LoVo (cell line): ENCODE measurements around the gene NUSAP1.
"Not testable (repeated sequence)": the region's sequence is repeated elsewhere in the genome, so short reads cannot be mapped to it uniquely, and the experiment has no call there.

Experiments
- DNase-seq: peaks from one replicate; pipeline ENCODE4 v3.0.0-alpha.2; 2016; ENCODE audit warnings: low spot score

Gene NUSAP1

GRCh38 chr15:41332194-41333025, at the start of gene NUSAP1, which contains the start of gene OIP5:
TSS of gene NUSAP1 (plus strand) at chr15:41332881. CDS start at chr15:41332958, 77 bp downstream.
TSS of gene OIP5 (minus strand) at chr15:41332591. CDS start at chr15:41332561, 30 bp downstream.
- DNase-seq: peak; percentile 100

DNA sequence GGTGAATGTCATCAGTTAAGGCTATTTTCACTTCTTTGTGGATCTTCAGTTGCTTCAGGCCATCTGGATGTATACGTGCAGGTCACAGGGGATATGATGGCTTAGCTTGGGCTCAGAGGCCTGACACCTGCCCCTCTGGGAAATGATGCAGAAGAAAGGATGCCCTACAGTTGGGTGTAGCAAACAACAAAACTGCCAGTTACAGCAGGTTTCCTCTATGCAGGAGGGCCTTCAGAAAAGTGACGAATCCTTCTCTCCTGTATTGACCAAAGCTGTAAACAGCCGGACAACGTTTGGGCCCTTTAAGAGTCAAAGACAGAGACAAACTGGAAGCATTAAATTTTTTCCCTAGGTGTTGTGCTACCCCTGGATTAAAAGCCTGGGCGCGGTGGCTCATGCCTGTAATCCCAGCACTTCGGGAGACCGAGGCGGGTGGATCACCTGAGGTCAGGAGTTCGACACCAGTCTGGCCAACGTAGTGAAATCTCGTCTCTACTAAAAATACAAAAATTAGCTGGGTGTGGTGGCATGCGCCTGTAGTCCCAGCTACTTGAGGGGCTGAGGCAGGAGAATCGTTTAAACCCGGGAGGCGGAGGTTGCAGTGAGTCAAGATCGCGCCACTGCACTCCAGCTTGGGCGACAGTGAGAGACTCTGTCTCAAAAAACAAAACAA, 49.6 kb upstream of the NUSAP1 start:
- DNase-seq: not testable (repeated sequence)

DNA sequence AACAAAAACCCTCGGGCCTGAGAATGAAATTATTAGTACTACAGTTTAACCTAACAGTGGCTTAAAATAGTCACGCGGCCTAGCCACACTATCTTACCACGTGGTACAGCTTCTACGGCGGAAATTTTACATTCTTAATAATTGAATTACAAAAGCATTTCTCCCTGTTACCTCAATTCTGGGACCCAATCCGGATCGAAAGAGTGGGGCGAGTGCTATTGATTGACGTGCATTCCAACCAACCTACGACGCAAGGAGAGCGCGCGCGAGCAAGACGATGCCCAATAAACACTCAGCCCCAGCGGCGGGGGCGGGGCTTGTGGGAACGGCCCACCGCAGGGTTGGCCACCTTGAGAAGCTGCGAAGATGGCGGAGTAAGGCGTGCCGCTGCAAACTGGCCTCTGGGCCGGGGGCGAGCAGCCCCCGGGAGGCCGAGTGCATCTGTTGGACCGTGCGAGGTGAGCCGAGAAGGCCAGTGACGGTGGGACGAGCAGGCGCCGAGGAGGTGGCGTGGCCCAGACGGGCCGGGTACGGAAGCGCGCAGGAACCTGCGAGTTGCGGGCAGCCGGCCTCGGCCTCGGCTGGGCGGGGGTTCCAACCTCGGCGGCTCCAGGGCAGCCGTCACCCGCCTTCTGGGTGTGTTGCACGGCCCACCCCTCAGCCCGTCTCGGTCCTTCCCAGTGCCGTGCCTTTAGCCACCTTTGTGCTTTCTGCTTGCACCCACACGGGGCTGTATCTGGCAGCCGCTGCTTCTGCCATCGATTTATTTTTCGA, 48.8 kb upstream of the NUSAP1 start:
- DNase-seq: peak; percentile 99

GRCh38 chr15:41284427-41285177, 48.1 kb upstream of the NUSAP1 start:
- peak; percentile 36 for DNase-seq

GRCh38 chr15:41285285-41285684, 47.4 kb upstream of the NUSAP1 start:
- DNase-seq: no peak

- no peak for DNase-seq
Measured at GRCh38 chr15:41286665-41287333, 45.9 kb upstream of the NUSAP1 start.

- DNase-seq: no peak
Measured at GRCh38 chr15:41288464-41288863, 44.2 kb upstream of the NUSAP1 start.

- no peak for DNase-seq
Measured at GRCh38 chr15:41289953-41290352, 42.7 kb upstream of the NUSAP1 start.

GRCh38 chr15:41291065-41291631, 41.5 kb upstream of the NUSAP1 start:
- no peak for DNase-seq

GRCh38 chr15:41292521-41292920, 40.2 kb upstream of the NUSAP1 start:
- no peak for DNase-seq

DNA sequence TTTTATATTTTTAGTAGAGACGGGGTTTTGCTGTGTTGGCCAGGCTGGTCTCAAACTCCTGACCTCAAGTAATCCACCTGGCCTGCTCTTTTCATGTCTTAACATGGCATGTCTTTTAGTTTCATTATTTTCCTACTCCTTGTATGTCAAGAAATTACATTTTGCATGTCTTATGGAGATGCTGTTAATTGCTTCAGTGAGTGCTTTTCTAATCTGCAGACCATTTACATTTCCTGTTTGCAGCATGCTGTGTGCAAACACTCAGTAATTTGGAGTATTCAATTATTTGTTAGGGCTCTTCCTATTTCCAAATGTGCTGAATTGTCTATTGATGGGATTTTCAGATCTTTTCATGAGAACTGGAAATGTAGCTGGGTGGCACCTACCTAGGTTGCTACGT, 31.5 kb upstream of the NUSAP1 start:
- DNase-seq: not testable (repeated sequence)

GRCh38 chr15:41301587-41301986, 31.1 kb upstream of the NUSAP1 start:
- no peak for DNase-seq

GRCh38 chr15:41304149-41304770, 28.4 kb upstream of the NUSAP1 start:
- no peak for DNase-seq

- no peak for DNase-seq
Measured at GRCh38 chr15:41307679-41308078, 25.0 kb upstream of the NUSAP1 start.

DNA sequence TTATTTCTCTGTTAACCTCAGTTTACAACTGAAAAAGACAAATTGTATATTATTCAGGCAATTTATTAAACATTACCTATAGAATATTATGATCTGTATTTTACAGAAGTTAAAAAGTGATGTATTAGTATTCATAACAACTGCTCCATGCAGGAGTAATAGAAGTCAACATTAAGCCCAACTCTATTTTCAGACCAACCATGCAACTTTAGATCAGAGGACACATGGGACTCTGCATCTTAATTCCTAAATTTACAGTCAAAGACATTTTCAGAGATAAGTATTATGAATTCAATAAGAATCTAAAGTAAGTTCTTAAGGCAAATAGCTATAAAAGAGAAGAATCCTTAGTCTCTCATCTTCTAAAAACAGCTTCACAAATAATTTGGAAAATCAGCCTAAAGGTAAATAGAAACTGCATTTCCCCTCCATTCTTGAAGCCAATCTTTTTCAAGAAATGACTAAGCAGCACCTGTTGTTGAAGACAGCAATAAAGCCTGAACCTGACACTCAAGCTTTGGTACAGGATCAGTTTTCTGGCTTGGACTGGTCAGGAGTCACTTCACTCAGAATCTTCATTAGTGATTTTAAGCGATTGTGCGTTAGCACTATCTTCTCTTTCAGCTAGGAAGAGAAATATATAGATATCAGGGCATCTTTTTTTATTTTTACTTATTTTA, 23.3 kb upstream of the NUSAP1 start:
- DNase-seq: no peak

DNA sequence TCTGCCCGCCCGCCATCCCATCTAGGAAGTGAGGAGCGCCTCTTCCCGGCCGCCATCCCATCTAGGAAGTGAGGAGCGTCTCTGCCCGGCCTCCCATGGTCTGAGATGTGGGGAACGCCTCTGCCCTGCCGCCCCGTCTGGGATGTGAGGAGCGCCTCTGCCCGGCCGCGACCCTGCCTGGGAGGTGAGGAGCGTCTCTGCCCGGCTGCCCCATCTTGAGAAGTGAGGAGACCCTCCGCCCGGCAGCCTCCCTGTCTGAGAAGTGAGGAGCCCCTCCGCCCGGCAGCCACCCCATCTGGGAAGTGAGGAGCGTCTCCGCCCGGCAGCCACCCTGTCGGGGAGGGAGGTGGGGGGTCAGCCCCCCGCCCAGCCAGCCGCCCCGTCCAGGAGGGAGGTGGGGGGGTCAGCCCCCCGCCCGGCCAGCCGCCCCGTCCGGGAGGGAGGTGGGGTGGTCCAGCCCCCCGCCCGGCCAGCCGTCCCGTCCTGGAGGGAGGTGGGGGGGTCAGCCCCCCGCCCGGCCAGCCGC, 11.8 kb upstream of the NUSAP1 start:
- not testable (repeated sequence) for DNase-seq

GRCh38 chr15:41323611-41324010, 9.1 kb upstream of the NUSAP1 start:
- no peak for DNase-seq

- DNase-seq: no peak
Measured at GRCh38 chr15:41331281-41331680, 1.4 kb upstream of the NUSAP1 start.

- no peak for DNase-seq
Measured at GRCh38 chr15:41331833-41332193, 868 bp upstream of the NUSAP1 start.
